ENCODE results near the gene TECPR2. TPM values are rescaled to one million over a fixed set of nuclear protein-coding genes. Genes with fewer than 3 reads are reported as not detected.

The TECPR2 gene
- total and polyA plus RNA-seq, 10 of the 15 experiments (the other 5 are each of a cell fraction or from before 2014, with no cell fraction given) = 0.15 to 10.0 (median 3.0) TPM

GRCh38 chr14:102396521-102396920, 33.8 kb downstream of the TECPR2 start (continued):
- TF ChIP-seq ZNF592 (IDR thresholded peaks at IDR 0.05) (no peak), SMC3 (IDR thresholded peaks at IDR 0.05; ENCODE audit: borderline replicate concordance, low read length) (no peak)

GRCh38 chr14:102403028-102403427, 40.3 kb downstream of the TECPR2 start:
- BruUV-seq (replicated peaks) = no TSS peak
- DNase-seq (ENCODE audit: low read depth, low spot score) (no peak), ATAC-seq (no peak), FAIRE-seq (no peak)
- H3K4me1 ChIP-seq (ENCODE audit: control insufficient read depth, insufficient read depth, low read length) = no peaks in the 10 kb centered on the region
- in situ Hi-C loops (cut with MboI) (no loop called here), intact Hi-C loops (cut with micrococcal nuclease; ENCODE audit: unreplicated experiment) (no loop called here)
- no peak overlapping the region for H3K4me2 ChIP-seq (ENCODE audit: control insufficient read depth, insufficient read depth)
- H3K79me2 ChIP-seq (ENCODE audit: control insufficient read depth, insufficient read depth, low read length) = no peaks in the 10 kb centered on the region
- ChIA-PET SMC1A (ENCODE audit: uncharacterized antibody, unreplicated experiment) (no interaction called here), CTCF (no interaction called here), RAD21 (ENCODE audit: unreplicated experiment) (no interaction called here), POLR2A (no interaction called here)
- H3K27me3 ChIP-seq (replicated peaks in 1 of 2; ENCODE audit: control insufficient read depth in 2 of 2, insufficient read depth in 2 of 2, low read length in 1 of 2) = no peaks in the 10 kb centered on the region
- H3K9ac ChIP-seq (ENCODE audit: control insufficient read depth, insufficient read depth, low read length) = no peak overlapping the region
- H3K36me3 ChIP-seq (ENCODE audit: control insufficient read depth in 2 of 2, insufficient read depth in 2 of 2, low read length in 1 of 2) = no peaks in the 10 kb centered on the region
- no peaks in the 10 kb centered on the region; the same call in none of the 3 replicates for H3K9me3 ChIP-seq (replicated peaks; ENCODE audit: control insufficient read depth, insufficient read depth, low read length)
- no peak overlapping the region for H3K27ac ChIP-seq (ENCODE audit: control insufficient read depth, insufficient read depth)
- no peaks in the 10 kb centered on the region for H4K20me1 ChIP-seq (ENCODE audit: control insufficient read depth, insufficient read depth)
- no peak overlapping the region for H3K4me3 ChIP-seq
- no peak overlapping the region for H2AFZ ChIP-seq (ENCODE audit: control insufficient read depth, low read depth, low read length)
- no peak for TF ChIP-seq SKIL (IDR thresholded peaks at IDR 0.05; ENCODE audit: low read depth, poor library complexity, severe bottlenecking)
- TF ChIP-seq NBN (IDR thresholded peaks at IDR 0.05) = no peak
- no peak for TF ChIP-seq ZNF207 (IDR thresholded peaks at IDR 0.05; ENCODE audit: borderline replicate concordance)
- TF ChIP-seq CBX5 (IDR thresholded peaks at IDR 0.05; ENCODE audit: low read depth) = no peak
- TF ChIP-seq CUX1 (IDR thresholded peaks at IDR 0.05; ENCODE audit: insufficient replicate concordance, low read depth, low read length) = no peak
- TF ChIP-seq EZH2 (IDR thresholded peaks at IDR 0.05; ENCODE audit: borderline replicate concordance, control insufficient read depth, low read depth, low read length) = no peak
- TF ChIP-seq MYC (IDR thresholded peaks at IDR 0.05; ENCODE audit: insufficient read depth, insufficient read length, insufficient replicate concordance, low read length, severe bottlenecking) = no peak
- TF ChIP-seq SREBF2 (IDR thresholded peaks at IDR 0.05; ENCODE audit: low read length) = no peak
- no peak for TF ChIP-seq KLF5 (IDR thresholded peaks at IDR 0.05; ENCODE audit: partially characterized antibody)
- no peak for TF ChIP-seq BHLHE40 (IDR thresholded peaks at IDR 0.05; ENCODE audit: borderline replicate concordance in 1 of 2, low read depth in 2 of 2, low read length in 1 of 2)

All from GM12878 (cell line).